Ishikawa (cell line): ENCODE data around the gene DGKE.

Source experiments
- CEBPB ChIP-seq: IDR thresholded peaks from 2 replicates; pipeline ENCODE4 v1.6.1; 2012
- CREB1 ChIP-seq: IDR thresholded peaks from 2 replicates; pipeline ENCODE4 v1.6.1; 2012; ENCODE audit warnings: low read depth
- EGR1 ChIP-seq: IDR thresholded peaks from 2 replicates; pipeline ENCODE4 v1.6.1; 2012
- EP300 ChIP-seq: IDR thresholded peaks from 2 replicates; pipeline ENCODE4 v1.6.1; 2012; ENCODE audit warnings: borderline replicate concordance
- REST ChIP-seq: IDR thresholded peaks from 2 replicates; pipeline ENCODE4 v1.6.1; 2012; ENCODE audit warnings: low read depth, mild to moderate bottlenecking
- TAF1 ChIP-seq: IDR thresholded peaks from 2 replicates; pipeline ENCODE4 v1.6.1; 2012; ENCODE audit warnings: low read depth, mild to moderate bottlenecking
- YY1 ChIP-seq: IDR thresholded peaks from 2 replicates; pipeline ENCODE4 v1.6.1; 2012; ENCODE audit warnings: low read depth
- TF ChIP-seq, protein P1 (sequence below): IDR thresholded peaks from 2 replicates; pipeline ENCODE4 v1.6.1; 2012

GRCh38 chr17:56883616-56884015, 49.7 kb downstream of the DGKE start:
- TF ChIP-seq TAF1: no peak
- TF ChIP-seq, protein P1, sequence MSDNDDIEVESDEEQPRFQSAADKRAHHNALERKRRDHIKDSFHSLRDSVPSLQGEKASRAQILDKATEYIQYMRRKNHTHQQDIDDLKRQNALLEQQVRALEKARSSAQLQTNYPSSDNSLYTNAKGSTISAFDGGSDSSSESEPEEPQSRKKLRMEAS: no peak
- TF ChIP-seq YY1: no peak
- no peak for TF ChIP-seq EP300
- TF ChIP-seq CEBPB: no peak
- no peak for TF ChIP-seq EGR1
- no peak for TF ChIP-seq CREB1
- no peak for TF ChIP-seq REST
